SHP77 (cell line): ENCODE measurements around the gene WDR5.

Experiments used
- DNase-seq, 2 experiments: peaks; one replicate each; lab custom pipeline; 2025; lab: John Stamatoyannopoulos, UW

Gene WDR5

DNA sequence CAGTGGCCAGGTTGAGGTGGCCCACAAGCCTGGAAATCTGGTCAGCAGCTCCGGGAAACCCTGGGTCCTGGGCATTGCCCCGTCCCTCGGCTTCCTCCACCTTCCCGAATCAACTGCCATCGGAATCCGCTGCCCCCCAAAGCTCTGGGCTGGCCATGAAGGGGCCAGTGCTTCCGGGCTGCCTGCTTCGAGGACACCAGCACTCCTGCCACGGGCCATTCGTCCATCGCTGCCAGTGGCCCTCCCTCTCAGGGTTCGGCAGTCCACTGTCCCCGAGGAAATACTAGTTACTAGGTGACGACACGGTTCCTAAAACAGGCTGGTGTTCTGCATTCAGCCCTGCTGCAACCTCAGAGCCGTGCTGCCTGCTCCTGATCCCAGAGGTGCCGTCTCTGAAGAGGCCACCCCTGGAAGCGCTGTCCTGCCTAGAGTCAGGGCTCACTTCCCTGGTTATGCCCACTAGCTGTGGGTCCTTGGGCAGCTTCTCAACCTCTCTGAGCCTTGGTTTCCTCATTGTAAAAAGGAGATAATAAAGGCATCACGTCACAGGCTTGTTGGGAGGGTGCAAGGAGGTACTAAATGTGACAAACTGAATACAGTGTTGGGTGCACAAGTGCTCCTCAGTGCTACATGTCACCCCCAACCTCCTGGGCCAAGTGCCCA, 3.5 kb upstream of the WDR5 start:
- DNase-seq, result no peak

- DNase-seq, result peak in 1 of 2 experiments; percentile 31
Observed at GRCh38 chr9:134134949-134135342, 936 bp upstream of the WDR5 start.

DNA sequence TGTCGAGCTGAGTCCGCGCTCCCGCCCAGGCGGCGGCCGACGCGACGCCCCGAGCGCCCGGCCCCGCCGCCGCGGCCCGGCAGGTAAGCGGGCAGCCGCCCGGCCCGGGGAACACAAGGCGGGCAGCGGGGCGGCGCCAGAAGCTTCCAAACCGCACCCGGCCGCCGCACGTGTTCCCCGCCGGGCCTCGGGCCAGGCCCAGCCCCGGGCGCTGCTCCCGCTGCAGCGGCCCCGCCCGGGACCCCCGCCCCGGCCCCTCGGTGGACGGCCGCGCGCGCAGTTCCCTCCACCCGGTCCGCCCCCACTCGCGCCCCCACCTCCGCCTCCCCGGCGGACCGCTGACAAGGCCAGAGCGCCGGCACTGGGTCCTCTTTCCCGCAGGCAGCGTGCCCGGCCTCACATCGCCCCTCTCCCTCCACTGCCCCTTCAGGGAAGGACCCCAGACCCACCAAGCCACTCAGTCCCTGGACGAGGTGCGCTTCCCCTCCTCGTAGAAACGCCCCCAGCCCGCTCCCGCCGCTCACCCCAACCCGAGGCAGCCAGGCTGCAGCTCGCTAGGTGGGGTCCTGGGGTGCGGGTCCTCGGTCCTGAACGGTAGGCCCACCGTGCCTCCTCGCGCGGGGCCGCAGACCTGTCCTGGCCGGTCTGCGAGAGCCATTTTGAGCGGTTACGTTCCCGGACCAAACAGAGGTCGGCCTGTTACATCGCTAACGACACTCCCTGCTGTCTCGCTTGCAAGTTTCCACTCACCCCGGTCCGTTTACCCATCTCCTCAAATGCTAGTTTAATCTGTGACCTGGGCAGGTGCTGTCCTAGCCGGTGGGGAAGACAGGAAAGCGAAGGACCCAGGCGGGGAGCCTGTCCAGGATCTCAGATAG, 475 bp downstream of the WDR5 start:
- no peak for DNase-seq

DNA sequence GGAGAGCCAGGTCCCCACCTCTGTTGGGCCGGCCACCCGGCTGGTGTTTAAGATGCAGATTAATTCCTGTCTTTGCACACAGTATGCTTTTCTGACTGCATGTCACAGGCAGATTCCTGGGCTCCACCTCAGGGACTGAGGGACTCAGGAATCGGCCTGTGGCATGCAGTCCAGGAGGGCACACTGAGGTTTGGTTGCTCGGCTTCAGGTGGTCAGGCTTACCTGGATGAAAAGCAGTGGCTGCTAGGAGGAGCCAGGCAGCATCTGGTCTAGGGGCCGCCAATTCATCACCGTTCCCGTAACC, 1.1 kb downstream of the WDR5 start:
- DNase-seq, result no peak

- no peak for DNase-seq
Observed at GRCh38 chr9:134138292-134138691, 2.4 kb downstream of the WDR5 start.

GRCh38 chr9:134139081-134139480, 3.2 kb downstream of the WDR5 start:
- DNase-seq, result no peak

DNA sequence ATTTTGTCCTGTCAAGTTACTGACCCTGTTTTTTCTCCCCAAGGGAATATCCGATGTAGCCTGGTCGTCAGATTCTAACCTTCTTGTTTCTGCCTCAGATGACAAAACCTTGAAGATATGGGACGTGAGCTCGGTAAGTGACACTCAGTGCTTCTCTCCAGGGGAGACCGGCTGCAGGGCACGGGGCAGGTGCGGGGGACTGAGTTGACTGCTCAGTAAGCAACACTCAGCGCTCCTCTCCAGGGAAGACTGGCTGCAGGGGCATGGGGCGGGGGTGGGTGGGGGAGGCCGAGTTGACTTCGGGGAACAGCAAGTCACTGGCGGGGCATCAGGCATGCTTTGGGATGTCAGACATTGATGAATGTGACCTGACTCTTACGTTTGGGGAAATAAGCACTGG, 6.0 kb downstream of the WDR5 start:
- no peak for DNase-seq

DNA sequence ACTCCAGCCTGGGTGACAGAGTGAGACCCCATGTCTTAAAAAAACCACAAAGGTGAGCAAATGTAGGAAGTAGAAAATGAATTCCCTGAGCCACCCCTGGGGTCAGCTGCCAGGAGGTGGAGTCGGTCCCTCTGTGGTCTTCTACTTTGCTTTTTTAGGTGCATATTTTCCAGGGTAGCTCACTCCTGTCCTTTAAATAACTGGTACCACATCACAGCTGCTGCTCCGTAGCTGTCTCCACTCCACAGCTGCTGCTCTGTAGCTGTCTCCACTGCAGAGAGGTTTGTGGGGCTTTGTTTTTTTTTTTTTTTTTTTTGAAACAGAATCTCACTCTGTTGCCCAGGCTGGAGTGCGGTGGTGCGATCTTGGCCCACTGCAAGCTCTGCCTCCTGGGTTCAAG, 8.9 kb downstream of the WDR5 start:
- no peak for DNase-seq

GRCh38 chr9:134145262-134145661, 9.4 kb downstream of the WDR5 start:
- DNase-seq, result no peak

- no peak for DNase-seq
Observed at GRCh38 chr9:134146774-134147493, 11.1 kb downstream of the WDR5 start.

DNA sequence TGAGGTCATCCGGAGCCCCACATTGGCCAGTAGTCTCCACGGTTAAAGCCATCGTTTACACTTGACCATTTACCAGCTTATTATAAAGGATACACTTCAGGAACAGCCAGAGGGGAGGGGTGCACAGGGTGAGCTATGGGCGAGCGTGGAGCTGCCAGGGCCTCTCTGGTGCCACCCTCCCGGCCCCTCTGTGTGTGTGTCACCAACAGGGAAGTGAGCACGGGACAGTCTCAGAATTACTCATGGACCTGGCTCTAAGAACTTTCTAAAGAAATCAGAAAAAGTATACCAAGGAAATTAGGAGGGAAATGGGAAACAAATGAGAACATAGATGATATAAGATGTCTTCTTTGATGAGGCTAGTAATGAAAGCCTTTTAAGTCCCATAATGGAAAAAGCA, 13.5 kb downstream of the WDR5 start:
- no peak for DNase-seq

GRCh38 chr9:134150557-134151214, 14.8 kb downstream of the WDR5 start:
- no peak for DNase-seq

DNA sequence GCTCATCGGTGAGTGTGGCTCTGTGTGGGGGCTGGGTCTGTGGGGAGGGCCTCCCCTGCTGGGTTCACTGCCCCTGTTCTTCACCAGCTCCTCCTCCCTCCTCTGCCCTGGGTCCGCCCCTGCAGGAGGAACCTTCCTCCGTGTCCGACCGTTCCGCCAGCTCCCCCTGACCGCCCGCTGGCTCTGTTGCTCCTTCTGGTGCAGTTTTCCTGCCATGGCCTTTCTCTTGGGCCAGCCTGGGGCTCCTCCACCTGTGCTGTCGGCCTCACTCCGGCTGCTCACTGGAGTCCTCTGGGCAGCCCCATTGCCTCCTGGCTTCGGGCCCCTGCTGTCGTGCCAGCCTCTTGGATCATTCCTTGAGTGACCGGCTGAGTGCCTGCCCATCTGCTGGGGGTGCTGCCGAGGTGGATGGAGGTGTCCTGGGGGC, 16.2 kb downstream of the WDR5 start:
- DNase-seq, result no peak

- DNase-seq, result no peak
Observed at GRCh38 chr9:134152488-134152887, 16.6 kb downstream of the WDR5 start.

DNA sequence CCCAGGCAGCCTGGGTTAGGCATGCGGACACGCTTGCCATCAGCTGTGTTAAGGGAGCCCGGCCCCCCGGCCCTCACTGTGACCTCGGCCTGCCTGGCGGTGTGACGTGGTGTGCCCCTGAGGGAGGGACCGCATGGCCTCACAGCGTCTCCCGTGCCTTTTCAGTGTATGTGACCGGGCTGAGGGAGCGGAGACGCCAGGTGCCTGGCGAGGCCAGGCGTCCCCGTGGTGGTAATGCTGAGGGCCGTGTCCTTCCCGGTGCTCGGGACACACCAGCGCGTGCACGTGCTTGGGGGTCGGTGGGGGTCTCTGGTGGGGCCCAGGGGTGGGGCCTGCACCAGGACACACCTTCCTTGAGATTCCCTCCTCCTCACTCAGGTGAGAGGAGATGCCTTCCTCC, 17.6 kb downstream of the WDR5 start:
- DNase-seq, result no peak

- no peak for DNase-seq
Observed at GRCh38 chr9:134154262-134154701, 18.4 kb downstream of the WDR5 start.

GRCh38 chr9:134155812-134156377, 20.0 kb downstream of the WDR5 start:
- DNase-seq, result no peak

DNA sequence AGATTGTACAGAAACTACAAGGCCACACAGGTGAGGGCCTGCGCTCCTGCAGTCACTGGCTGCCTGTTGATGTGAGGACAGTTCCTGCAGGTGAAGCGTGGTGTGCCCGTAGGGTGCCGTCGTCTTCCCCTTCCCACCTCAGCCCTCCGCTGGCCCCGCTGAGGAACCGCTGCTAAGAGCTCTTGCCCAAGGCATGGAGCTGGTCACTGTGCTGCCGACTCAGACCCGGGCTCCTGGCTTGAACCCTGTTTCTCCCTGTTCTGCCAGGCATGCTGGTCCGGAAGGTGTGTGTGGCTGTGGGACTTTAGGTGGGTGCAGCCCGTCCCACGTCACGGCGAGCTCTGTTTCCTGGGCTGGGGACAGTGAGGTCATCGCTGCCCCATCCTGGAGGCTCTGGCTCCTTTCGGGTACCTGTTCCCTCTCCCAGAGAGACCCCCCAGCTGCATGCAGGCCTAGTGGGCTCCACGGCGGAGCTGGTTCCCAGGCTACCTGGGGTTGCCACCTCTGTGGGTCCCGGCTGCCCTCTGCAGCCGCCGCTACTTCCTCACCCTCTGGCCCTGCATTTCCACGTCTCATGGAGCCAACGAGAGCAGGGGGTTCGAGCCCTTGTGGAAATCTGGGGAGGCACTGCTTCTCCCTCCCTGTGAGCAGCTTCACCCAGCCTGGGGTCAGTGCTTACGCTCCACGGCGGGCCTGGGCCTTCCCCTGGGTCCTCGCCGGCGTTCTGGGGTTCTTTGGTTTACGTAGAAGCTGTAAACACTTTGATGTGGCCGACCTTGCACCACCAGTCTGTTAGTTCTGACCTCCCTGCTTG, 20.9 kb downstream of the WDR5 start:
- DNase-seq, result no peak

DNA sequence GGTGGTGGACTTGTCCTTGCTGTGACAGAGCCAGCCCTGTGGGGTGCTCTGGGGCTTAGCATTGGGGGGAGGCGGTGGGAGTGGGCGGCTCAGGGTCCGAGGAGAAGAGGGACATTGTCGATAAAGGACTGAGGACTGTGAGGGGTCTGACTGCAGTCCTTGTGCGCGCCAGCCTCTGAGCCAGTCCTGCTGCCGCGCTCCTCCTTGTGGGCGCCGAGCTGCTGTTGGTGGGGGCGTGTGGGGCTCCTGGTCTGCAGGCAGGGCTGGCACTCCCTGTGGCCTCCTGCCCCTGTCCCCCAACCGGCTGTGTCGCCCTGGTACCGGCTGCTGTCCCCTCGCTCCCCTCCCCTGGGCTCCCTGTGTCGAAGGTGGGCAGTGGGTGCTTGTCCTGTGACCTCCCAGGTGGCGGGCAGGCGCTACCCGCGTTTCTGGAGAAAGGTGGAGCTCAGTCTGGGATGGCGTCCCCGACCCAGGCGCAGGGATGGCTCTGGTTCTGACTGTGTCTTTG, 21.6 kb downstream of the WDR5 start:
- no peak for DNase-seq

- no peak for DNase-seq
Observed at GRCh38 chr9:134158242-134158641, 22.4 kb downstream of the WDR5 start.
